ENCODE measurements around the gene PTAR1. TPM values are rescaled to one million over a fixed set of nuclear protein-coding genes. Genes with fewer than 3 reads are reported as not detected.
"Not testable (repeated sequence)": the region's sequence is repeated elsewhere in the genome, so short reads cannot be mapped to it uniquely, and the experiment has no call there.

PTAR1 gene, protein sequence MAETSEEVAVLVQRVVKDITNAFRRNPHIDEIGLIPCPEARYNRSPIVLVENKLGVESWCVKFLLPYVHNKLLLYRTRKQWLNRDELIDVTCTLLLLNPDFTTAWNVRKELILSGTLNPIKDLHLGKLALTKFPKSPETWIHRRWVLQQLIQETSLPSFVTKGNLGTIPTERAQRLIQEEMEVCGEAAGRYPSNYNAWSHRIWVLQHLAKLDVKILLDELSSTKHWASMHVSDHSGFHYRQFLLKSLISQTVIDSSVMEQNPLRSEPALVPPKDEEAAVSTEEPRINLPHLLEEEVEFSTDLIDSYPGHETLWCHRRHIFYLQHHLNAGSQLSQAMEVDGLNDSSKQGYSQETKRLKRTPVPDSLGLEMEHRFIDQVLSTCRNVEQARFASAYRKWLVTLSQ
- polyA plus RNA-seq = 29.5 TPM
- long read RNA-seq, donor 1, partial matches to known transcripts = 0 of 1 reads
- long read RNA-seq, donor 1, other reads (novel, unspliced or antisense) = 0 of 1 reads
- long read RNA-seq, donor 2, partial matches to known transcripts = 6 of 7 reads
- long read RNA-seq, donor 2, other reads (novel, unspliced or antisense) = 0 of 7 reads
- long read RNA-seq, donor 3 = 0 reads
- long read RNA-seq, donor 4 = 0 reads
- long read RNA-seq, donor 5, partial matches to known transcripts = 0 of 1 reads
- long read RNA-seq, donor 5, other reads (novel, unspliced or antisense) = 0 of 1 reads
- long read RNA-seq, donor 6, partial matches to known transcripts = 5 of 7 reads
- long read RNA-seq, donor 6, other reads (novel, unspliced or antisense) = 0 of 7 reads
- long read RNA-seq, donor 7, partial matches to known transcripts = 13 of 14 reads
- long read RNA-seq, donor 7, other reads (novel, unspliced or antisense) = 0 of 14 reads
- long read RNA-seq, donor 8, partial matches to known transcripts = 0 of 4 reads
- long read RNA-seq, donor 8, other reads (novel, unspliced or antisense) = 0 of 4 reads
- long read RNA-seq, donor 9, partial matches to known transcripts = 0 of 1 reads
- long read RNA-seq, donor 9, other reads (novel, unspliced or antisense) = 0 of 1 reads
- long read RNA-seq, donor 10, partial matches to known transcripts = 0 of 2 reads
- long read RNA-seq, donor 10, other reads (novel, unspliced or antisense) = 0 of 2 reads
- long read RNA-seq, donor 11, partial matches to known transcripts = 0 of 1 reads
- long read RNA-seq, donor 11, other reads (novel, unspliced or antisense) = 0 of 1 reads

DNA sequence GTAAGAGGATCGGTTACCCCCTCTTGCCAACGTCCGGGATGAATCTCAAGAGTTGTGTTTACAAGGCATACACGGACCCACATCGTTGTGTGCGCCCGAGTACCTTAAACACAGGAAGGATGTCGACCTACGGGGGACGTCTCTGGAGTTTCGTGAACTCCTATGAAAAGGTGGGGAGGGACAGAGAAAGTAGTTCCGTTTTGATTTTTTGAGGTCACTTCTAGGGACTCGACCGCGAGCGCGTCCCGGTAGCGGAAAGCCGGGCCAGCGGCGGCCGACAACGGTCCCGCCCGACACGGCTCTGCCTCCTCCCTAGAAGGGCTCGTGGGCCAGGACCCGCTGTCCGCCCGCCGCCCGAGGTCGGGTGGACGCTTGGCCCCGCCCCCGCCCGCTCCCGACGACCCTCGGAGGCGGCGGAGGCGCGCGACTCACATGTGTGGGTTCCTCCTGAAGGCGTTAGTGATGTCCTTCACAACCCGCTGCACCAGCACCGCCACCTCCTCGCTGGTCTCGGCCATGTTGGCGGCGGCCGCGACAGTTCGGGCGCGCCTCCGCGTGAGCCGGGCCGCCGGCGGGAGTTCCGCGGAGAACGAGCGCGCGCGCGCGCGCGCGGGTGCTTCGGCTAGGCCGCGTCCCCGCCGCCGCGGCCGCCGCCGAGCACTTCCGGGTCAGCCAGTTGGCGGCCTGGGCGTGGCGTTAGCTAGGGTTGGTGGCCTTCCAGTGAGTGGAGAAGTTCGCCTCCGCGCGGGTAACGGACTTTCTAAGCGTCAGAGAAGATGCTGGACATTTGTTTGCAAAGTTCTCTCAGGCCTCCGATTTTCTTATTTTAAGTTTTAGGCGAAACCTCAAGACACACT, at the start of gene PTAR1:
TSS of gene PTAR1 (minus strand) at position 591 of the 857 bp plus-strand sequence. CDS start at position 518, 73 bp downstream.
- H3K27ac ChIP-seq (ENCODE audit: low read length) = peak within 1 kb of the TSS; percentile 81
- peak within 1 kb of the TSS; percentile 88 for H3K4me3 ChIP-seq (ENCODE audit: low read length)
- H3K4me1 ChIP-seq (ENCODE audit: control insufficient read depth, insufficient read depth, low read length) = peaks cover 4% of the 10 kb centered on the region
- no peaks in the 10 kb centered on the region for H3K27me3 ChIP-seq (ENCODE audit: control insufficient read depth, insufficient read depth, low read length)
- no peaks in the 10 kb centered on the region for H3K9me3 ChIP-seq (ENCODE audit: control insufficient read depth, low read depth, low read length)
- peak; percentile 88 to 95 for DNase-seq
- WGBS (ENCODE audit: insufficient coverage, low lambda C conversion rate) = no CpG with 5 or more reads among the region's 98 CpGs
- H3K36me3 ChIP-seq (ENCODE audit: control insufficient read depth, insufficient read depth, low read length) = no peaks in the 10 kb centered on the region

DNA sequence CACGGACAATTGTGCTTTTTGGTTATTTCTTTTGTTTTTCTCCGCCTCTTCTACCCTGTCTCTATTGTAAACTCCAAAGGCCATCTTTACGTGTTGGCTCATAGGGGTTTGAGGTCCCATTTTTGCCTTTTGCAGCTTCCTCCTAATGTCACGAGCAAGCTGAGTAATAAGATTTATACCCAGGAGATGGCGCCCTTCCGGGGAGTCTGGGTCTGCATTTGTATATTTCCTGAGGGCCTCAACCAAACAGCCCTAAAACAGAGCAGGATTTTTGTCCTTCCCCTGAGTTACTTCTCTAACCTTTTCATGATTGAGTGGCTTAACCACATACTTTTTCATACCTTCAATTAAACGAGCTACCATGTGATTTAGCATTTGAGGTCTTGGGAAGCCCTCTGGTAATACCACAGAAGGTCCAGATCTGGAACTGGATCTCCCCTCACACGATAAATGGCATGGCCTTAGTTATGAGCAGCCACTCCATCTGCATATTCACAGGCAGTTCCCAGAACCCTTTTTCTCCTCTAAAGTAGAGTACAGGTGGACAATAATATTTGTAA, 49.6 kb upstream of the PTAR1 start:
- H3K27ac ChIP-seq (ENCODE audit: low read length) = no peak overlapping the region
- H3K4me1 ChIP-seq (ENCODE audit: control insufficient read depth, insufficient read depth, low read length) = no peaks in the 10 kb centered on the region
- WGBS (ENCODE audit: insufficient coverage, low lambda C conversion rate) = 70% methylated on average over 2 of the region's 8 CpGs
- H3K27me3 ChIP-seq (ENCODE audit: control insufficient read depth, insufficient read depth, low read length) = no peaks in the 10 kb centered on the region
- no peaks in the 10 kb centered on the region for H3K9me3 ChIP-seq (ENCODE audit: control insufficient read depth, low read depth, low read length)
- DNase-seq = no peak
- H3K36me3 ChIP-seq (ENCODE audit: control insufficient read depth, insufficient read depth, low read length) = no peaks in the 10 kb centered on the region
- H3K4me3 ChIP-seq (ENCODE audit: low read length) = no peak overlapping the region

DNA sequence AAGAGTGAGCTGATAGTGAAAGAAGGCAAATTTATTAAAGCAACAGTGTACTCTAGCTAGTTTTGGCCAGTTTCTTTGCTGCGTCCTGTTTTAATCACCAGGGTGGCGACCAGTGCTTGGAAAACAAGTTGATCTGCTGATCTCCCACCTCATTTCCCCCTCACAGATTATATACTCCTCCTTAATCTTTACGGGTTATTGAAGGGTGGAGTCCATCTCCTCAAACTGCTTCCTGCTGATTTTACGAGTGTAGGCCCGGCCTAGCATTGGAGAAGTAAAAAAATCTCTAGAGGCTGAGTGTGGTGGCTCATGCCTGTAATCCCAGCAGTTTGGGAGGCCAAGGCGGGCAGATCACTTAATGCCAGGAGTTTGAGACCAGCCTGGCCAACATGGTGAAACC, 46.8 kb upstream of the PTAR1 start:
- Histone ChIP-seq H3K4me1 (ENCODE audit: control insufficient read depth, insufficient read depth, low read length) (no peaks in the 10 kb centered on the region), H3K4me3 (ENCODE audit: low read length) (no peak overlapping the region), H3K27ac (ENCODE audit: low read length) (no peak overlapping the region), H3K9me3 (ENCODE audit: control insufficient read depth, low read depth, low read length) (no peaks in the 10 kb centered on the region), H3K36me3 (ENCODE audit: control insufficient read depth, insufficient read depth, low read length) (no peaks in the 10 kb centered on the region), H3K27me3 (ENCODE audit: control insufficient read depth, insufficient read depth, low read length) (no peaks in the 10 kb centered on the region)
- DNase-seq = no peak
- whole genome bisulfite sequencing (ENCODE audit: insufficient coverage, low lambda C conversion rate) = 100% methylated on average over 1 of the region's 6 CpGs

DNA sequence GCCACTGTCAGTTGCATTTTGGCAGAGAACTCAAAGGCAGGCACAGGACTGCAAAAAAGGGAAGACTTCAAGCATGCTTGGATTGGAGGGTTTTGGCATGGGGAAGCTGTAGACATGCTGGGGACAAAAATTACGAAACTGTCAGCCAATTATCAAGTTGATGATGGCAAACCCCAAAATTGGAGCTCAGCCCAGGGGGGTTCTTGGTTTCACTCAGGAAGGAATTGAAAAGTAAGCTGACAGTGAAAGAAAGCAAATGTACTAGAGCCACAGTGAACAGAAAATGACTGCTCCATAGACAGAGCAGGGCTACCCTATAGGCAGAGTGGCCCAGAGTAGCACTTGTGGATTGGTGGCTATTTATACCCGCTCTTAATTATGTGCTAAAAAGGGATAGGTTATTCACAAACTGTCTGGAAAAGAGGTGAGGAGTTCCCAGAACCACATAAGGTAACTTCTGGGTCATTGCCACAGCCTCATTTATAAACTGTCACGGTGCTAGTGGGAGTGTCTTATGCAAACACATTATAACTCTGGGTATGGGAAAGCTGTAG, 46.2 kb upstream of the PTAR1 start:
- H3K36me3 ChIP-seq (ENCODE audit: control insufficient read depth, insufficient read depth, low read length) = no peaks in the 10 kb centered on the region
- DNase-seq = no peak
- H3K9me3 ChIP-seq (ENCODE audit: control insufficient read depth, low read depth, low read length) = no peaks in the 10 kb centered on the region
- WGBS (ENCODE audit: insufficient coverage, low lambda C conversion rate) = 100% methylated on average over 1 of the region's 3 CpGs
- H3K4me1 ChIP-seq (ENCODE audit: control insufficient read depth, insufficient read depth, low read length) = no peaks in the 10 kb centered on the region
- no peak overlapping the region for H3K4me3 ChIP-seq (ENCODE audit: low read length)
- no peaks in the 10 kb centered on the region for H3K27me3 ChIP-seq (ENCODE audit: control insufficient read depth, insufficient read depth, low read length)
- H3K27ac ChIP-seq (ENCODE audit: low read length) = no peak overlapping the region

DNA sequence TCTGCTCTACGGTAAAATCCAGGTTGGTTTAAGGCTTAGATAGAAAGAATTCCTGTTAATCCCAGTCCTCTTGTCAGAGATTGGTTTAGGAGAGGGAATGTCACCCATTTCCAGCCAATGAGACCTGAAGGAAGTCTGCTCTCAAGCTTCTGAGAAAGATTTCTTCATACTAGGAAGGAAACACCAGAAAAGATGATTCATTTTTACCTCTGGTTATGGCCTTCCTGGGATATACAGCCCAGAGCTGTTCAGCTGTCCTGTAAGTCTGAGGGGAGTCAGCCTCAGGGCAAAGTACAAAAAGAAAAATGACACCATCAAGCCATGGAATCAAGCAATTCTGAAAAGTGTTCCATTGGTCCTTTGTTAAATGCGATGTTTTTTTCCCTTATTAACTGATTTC, 42.2 kb upstream of the PTAR1 start:
- Histone ChIP-seq H3K27ac (ENCODE audit: low read length) (peak overlapping the region; percentile 43), H3K4me1 (ENCODE audit: control insufficient read depth, insufficient read depth, low read length) (no peaks in the 10 kb centered on the region), H3K4me3 (ENCODE audit: low read length) (no peak overlapping the region), H3K27me3 (ENCODE audit: control insufficient read depth, insufficient read depth, low read length) (no peaks in the 10 kb centered on the region), H3K9me3 (ENCODE audit: control insufficient read depth, low read depth, low read length) (peaks cover 3% of the 10 kb centered on the region), H3K36me3 (ENCODE audit: control insufficient read depth, insufficient read depth, low read length) (no peaks in the 10 kb centered on the region)
- WGBS (ENCODE audit: insufficient coverage, low lambda C conversion rate) = 57% methylated on average over 1 of the region's 2 CpGs
- DNase-seq = peak in 1 of 2 donors; percentile 22

DNA sequence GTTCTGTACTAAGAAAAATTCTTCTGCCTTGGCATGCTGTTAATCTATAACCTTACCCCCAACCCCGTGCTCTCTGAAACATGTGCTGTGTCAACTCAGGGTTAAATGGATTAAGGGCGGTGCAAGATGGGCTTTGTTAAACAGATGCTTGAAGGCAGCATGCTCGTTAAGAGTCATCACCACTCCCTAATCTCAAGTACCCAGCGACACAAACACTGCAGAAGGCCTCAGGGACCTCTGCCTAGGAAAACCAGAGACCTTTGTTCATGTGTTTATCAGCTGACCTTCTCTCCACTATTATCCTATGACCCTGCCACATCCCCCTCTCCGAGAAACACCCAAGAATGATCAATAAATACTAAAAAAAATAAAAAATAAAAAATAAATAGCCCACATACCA, 40.2 kb upstream of the PTAR1 start:
- H3K9me3 ChIP-seq (ENCODE audit: control insufficient read depth, low read depth, low read length); H3K4me1 ChIP-seq (ENCODE audit: control insufficient read depth, insufficient read depth, low read length); H3K4me3 ChIP-seq (ENCODE audit: low read length); H3K27ac ChIP-seq (ENCODE audit: low read length); DNase-seq; H3K27me3 ChIP-seq (ENCODE audit: control insufficient read depth, insufficient read depth, low read length); H3K36me3 ChIP-seq (ENCODE audit: control insufficient read depth, insufficient read depth, low read length): not testable (repeated sequence)
- WGBS (ENCODE audit: insufficient coverage, low lambda C conversion rate) = no CpG with 5 or more reads among the region's 5 CpGs

DNA sequence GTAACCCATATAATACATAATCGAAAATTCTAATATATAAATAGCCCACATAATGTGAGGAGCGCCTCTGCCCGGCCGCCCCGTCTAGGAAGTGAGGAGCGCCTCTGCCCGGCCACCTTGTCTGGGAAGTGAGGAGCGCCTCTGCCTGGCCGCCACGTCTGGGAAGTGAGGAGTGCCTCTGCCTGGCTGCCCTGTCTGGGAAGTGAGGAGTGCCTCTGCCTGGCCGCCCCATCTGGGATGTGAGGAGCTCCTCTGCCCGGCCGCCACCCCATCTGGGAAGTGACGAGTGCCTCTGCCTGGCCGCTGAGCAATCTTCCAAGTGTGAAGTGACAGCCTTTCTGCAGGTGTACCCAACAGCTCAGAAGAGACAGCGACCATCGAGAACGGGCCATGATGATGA, 39.7 kb upstream of the PTAR1 start:
- WGBS (ENCODE audit: insufficient coverage, low lambda C conversion rate) = 100% methylated on average over 1 of the region's 18 CpGs
- H3K27ac ChIP-seq (ENCODE audit: low read length); DNase-seq; H3K9me3 ChIP-seq (ENCODE audit: control insufficient read depth, low read depth, low read length); H3K4me3 ChIP-seq (ENCODE audit: low read length); H3K27me3 ChIP-seq (ENCODE audit: control insufficient read depth, insufficient read depth, low read length); H3K36me3 ChIP-seq (ENCODE audit: control insufficient read depth, insufficient read depth, low read length); H3K4me1 ChIP-seq (ENCODE audit: control insufficient read depth, insufficient read depth, low read length): not testable (repeated sequence)

DNA sequence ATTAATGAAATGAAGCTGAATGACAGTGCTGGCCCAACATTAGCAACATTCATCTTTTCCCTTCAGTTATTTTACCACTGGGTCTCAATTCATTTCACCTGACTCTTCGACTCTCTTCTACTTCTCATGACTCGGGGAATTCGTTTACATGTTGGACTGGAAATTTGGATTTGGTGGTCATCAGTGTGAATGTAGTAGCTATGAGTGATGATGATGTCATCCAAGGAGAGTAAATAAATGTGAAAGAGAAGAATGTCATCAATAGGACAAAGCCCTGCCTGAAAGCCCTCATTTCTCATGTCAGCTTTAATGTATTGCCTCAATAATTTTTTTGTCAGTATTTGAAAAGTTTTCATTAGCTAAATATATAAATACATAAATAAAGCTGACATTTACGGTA, 38.9 kb upstream of the PTAR1 start:
- Histone ChIP-seq H3K27me3 (ENCODE audit: control insufficient read depth, insufficient read depth, low read length) (no peaks in the 10 kb centered on the region), H3K36me3 (ENCODE audit: control insufficient read depth, insufficient read depth, low read length) (no peaks in the 10 kb centered on the region), H3K9me3 (ENCODE audit: control insufficient read depth, low read depth, low read length) (peaks cover 3% of the 10 kb centered on the region), H3K27ac (ENCODE audit: low read length) (no peak overlapping the region), H3K4me1 (ENCODE audit: control insufficient read depth, insufficient read depth, low read length) (no peaks in the 10 kb centered on the region), H3K4me3 (ENCODE audit: low read length) (no peak overlapping the region)
- 100% methylated on average over 2 of the region's 4 CpGs for WGBS (ENCODE audit: insufficient coverage, low lambda C conversion rate)
- DNase-seq = no peak

DNA sequence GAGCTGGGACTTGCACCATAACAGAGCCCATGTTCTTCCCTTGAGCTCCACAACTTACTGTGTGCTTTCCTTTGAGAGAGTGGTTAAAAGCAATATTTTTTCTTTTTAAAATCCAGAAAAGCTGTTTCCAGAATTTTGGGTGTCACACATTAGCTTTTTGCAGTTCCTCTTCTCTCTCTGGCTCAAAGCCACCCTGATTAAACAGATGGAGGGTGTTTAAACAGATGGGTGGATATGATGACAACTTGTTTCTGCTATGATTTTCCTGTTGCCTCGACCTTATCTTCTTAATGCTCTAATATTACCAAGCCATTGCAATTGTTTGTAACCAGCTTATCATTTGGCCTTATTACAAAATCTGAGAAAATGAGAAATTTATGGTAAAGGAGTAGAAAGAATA, 37.9 kb upstream of the PTAR1 start:
- no peaks in the 10 kb centered on the region for H3K27me3 ChIP-seq (ENCODE audit: control insufficient read depth, insufficient read depth, low read length)
- H3K27ac ChIP-seq (ENCODE audit: low read length) = no peak overlapping the region
- H3K4me3 ChIP-seq (ENCODE audit: low read length) = no peak overlapping the region
- WGBS (ENCODE audit: insufficient coverage, low lambda C conversion rate) = no CpG with 5 or more reads among the region's 1 CpG
- no peaks in the 10 kb centered on the region for H3K36me3 ChIP-seq (ENCODE audit: control insufficient read depth, insufficient read depth, low read length)
- no peak for DNase-seq
- no peaks in the 10 kb centered on the region for H3K4me1 ChIP-seq (ENCODE audit: control insufficient read depth, insufficient read depth, low read length)
- H3K9me3 ChIP-seq (ENCODE audit: control insufficient read depth, low read depth, low read length) = peaks cover 3% of the 10 kb centered on the region
